Transverse colon (tissue), 4 donors: ENCODE measurements around the gene ACP1.

Experiments used
- CTCF ChIP-seq, 5 experiments: fragments of 200-600 bp in 3 of 5; fragments of 450-650 bp in 2 of 5; sonication (generic) in 3 of 5; IDR thresholded peaks; 1 replicate in 2 of 5; 2 replicates in 3 of 5; pipeline ENCODE4 v1.5.1; 2016 to 2017; ENCODE audit warnings: antibody characterized with exemption in 5 of 5, inconsistent platforms in 3 of 5, mild to moderate bottlenecking in 2 of 5, moderate library complexity in 1 of 5
- POLR2A ChIP-seq: fragments of 450-650 bp; IDR thresholded peaks from one replicate; pipeline ENCODE4 v1.6.1; 2016; ENCODE audit warnings: antibody characterized with exemption, mild to moderate bottlenecking, moderate library complexity
- POLR2AphosphoS5 ChIP-seq, 3 donors: sonication (generic); formaldehyde crosslinking; IDR thresholded peaks; one replicate each; pipeline ENCODE4 v1.6.1; 2016; ENCODE audit warnings: antibody characterized with exemption in 3 of 3

DNA sequence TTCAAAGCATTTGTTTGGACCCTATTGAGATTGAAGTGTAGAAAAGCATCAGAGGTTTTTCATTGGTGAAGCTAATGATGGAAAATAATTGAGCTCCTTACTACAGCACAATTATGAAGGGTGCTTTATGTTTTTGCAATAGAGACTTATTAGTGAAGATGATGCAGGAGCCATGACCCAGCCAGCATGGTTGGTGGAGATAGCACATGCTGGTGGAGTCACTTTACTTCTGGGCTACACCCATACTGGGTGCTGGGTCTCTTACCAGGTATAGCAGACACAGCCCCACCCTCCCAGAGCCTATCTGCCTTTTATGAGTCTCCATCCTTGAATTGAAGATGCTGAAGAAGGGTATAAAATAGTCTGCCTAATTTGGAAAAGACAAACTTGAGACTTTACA is 3.6 kb downstream of the ACP1 start:
- TF ChIP-seq POLR2AphosphoS5 (IDR thresholded peaks at IDR 0.05): no peak
- TF ChIP-seq CTCF (IDR thresholded peaks at IDR 0.05): no peak
- TF ChIP-seq POLR2A: no peak
